ENCODE measurements around the gene HS6ST2.

DNA sequence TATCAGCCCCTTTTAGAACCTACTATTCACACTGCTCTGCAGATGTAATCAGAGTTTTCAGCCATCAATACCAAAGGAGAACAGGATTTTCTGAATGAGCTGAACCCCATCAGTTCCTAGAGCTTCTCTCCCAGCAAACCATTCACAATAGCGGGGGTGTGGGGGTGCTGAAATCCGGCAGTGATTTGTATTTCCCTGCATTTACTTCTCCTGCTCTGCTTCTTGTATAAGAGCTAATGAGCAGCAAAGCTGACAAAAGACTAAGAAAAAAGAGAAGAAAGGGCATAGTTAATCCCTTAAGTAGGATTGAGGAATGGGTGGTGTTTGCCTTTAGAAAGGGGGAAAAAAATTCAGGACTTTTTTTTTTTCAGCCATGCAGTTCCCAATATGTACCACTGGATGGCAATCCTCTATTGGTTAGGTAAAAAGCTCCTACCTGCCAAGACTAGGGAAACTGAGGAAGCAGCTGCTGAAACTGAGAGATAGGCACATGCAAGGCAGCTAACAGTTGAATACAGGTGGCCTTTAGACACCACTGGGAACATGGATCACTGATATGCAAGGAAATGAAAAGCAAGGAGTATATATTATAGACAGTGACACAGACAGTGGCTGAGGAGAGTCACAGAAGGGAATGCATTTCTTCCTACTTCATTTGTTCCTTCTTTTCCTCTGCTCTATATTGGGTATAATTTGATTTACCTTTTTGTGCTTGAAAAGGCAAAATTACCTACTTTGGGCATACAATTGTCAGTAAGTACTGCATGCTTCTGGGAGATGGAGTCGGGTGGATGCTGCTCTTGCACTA, 217.9 kb downstream of the HS6ST2 start:
- TF ChIP-seq, protein P1, sequence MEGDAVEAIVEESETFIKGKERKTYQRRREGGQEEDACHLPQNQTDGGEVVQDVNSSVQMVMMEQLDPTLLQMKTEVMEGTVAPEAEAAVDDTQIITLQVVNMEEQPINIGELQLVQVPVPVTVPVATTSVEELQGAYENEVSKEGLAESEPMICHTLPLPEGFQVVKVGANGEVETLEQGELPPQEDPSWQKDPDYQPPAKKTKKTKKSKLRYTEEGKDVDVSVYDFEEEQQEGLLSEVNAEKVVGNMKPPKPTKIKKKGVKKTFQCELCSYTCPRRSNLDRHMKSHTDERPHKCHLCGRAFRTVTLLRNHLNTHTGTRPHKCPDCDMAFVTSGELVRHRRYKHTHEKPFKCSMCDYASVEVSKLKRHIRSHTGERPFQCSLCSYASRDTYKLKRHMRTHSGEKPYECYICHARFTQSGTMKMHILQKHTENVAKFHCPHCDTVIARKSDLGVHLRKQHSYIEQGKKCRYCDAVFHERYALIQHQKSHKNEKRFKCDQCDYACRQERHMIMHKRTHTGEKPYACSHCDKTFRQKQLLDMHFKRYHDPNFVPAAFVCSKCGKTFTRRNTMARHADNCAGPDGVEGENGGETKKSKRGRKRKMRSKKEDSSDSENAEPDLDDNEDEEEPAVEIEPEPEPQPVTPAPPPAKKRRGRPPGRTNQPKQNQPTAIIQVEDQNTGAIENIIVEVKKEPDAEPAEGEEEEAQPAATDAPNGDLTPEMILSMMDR (IDR thresholded peaks at IDR 0.05), result peak; percentile 36 to 48 (median 45)
- TF ChIP-seq POLR2AphosphoS5 (IDR thresholded peaks at IDR 0.05), result no peak
